Motor neuron (in vitro differentiated cells): ENCODE data around the gene FOXD2. TPM values are rescaled to one million over a fixed set of nuclear protein-coding genes. Genes with fewer than 3 reads are reported as not detected.
"Not testable (repeated sequence)": the region's sequence is repeated elsewhere in the genome, so short reads cannot be mapped to it uniquely, and the experiment has no call there.

ENCODE experiments used
- ATAC-seq, 8 experiments: fragments of 200-7000 bp; cut with Tn5 transposase; replicated peaks in 6 of 8; 2 replicates each; pipeline ENCODE4 v1.8.0; 2021; ENCODE audit warnings: mild to moderate bottlenecking in 8 of 8, moderate library complexity in 8 of 8
- H3K27ac ChIP-seq, 2 donors: fragments of 250-450 bp; sonication (Bioruptor Pico); 2 replicates each; pipeline ENCODE4 v1.9.0; 2021; ENCODE audit warnings: antibody characterized with exemption in 2 of 2, mild to moderate bottlenecking in 2 of 2, moderate library complexity in 1 of 2
- H3K4me1 ChIP-seq, 2 donors: fragments of 250-450 bp; sonication (Bioruptor Pico); replicated peaks in 1 of 2; 2 replicates each; pipeline ENCODE4 v1.6.1; 2021; ENCODE audit warnings: antibody characterized with exemption in 2 of 2, mild to moderate bottlenecking in 2 of 2, moderate library complexity in 1 of 2
- H3K4me3 ChIP-seq, 5 donors: fragments of 250-450 bp; sonication (Bioruptor Pico); 2 replicates each; pipeline ENCODE4 v1.9.0; 2021; ENCODE audit warnings: antibody characterized with exemption in 5 of 5, mild to moderate bottlenecking in 5 of 5, moderate library complexity in 4 of 5
- WGBS, 10 experiments: fragments of 450-650 bp; shearing (Covaris generic); methylation state at CpG; one replicate each; pipeline ENCODE4 v1.0.0; 2022; 5-methylcytosine and 5-hydroxymethylcytosine counted together
- in situ Hi-C, 9 experiments: fragments of 400-800 bp; cut with MboI; loops; one replicate each; pipeline ENCODE4 v1.15.0; 2021; ENCODE audit warnings: low sequenced_read_pairs in 9 of 9, low pct_unique_long_range_greater_than_20kb in 2 of 9; ENCODE audit not compliant: unreplicated experiment in 9 of 9
- total RNA-seq, 8 experiments: library from RNA; unstranded; fragments of 300-600 nt; gene quantifications; 2 replicates each; pipeline versions ENCODE4 v1.2.3 to v1.2.4, GENCODE V29; 2022

Gene FOXD2
- total RNA-seq, 8 experiments from 2014 or later: 0.05 to 1.6 (median 0.30) TPM; not detected in 2

DNA sequence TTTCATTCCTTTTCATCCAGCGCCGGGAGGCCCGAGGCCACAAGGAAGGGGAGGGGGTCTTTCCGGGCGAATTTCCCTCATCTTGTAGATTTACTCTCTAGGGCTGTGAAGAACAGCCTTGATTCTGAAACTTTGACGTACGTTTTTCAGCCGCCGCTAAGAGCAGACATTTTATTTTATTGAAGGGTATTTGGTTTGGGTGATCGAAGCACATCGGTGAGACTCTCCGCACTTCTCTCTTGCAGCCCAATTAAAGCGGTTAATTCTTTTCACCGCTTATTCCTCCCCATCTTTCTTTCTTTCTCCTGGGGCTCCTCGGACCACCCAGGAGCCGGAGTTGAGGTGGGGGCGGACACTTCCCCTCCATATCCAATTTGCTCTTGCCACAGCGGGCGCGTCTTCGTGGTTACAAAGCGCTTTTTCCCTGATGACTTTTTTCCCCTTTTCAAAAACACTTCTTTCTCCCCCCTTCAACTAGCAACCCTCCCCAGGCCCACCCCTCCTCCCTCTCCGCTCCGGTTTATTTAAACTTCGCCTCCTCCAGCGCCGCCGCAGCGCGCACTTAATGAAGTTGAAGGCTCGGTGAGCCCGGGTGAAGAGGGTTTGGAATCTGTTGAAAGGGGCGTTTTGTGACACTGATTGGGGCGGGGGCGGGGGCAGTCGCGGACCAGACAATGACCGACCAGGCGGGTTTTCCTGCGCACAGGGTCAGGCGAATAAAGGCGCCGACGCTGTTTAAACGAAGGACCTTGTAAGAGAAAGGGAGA lies 5.9 kb downstream of the FOXD2 start:
- H3K27ac ChIP-seq: no peak overlapping the region
- in situ Hi-C loops: loop anchor here in 2 of 9 experiments (10.0 to 25.0 kb wide), 2 partner anchors 256 to 261 kb away; partner anchors contain the start of gene PDZK1IP1 (in 1 of the 2)
- ATAC-seq: no peak
- H3K4me1 ChIP-seq: peaks cover 4 to 15% of the 10 kb centered on the region in 2 donors
- H3K4me3 ChIP-seq: no peak overlapping the region
- WGBS, 10 experiments: 1 to 69% (median 6%) methylated on average over 2 to 28 of the region's 45 CpGs; no CpG with 5 or more reads in 2 of the 10 experiments

DNA sequence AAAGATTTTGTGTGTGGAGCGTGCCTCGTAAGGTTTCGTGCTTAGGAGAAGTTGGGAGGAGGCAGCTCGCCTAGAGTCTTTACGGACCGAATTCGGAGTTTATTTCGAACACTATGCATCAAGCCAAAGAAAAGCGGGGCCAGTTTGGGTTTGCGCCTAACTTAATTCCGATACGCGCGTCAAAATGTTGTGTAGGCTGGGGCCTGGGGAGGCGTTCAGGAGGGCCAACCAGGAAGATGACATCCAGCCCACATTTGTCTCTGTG lies 6.4 kb downstream of the FOXD2 start:
- ATAC-seq: peak in 2 of 8 experiments; percentile 6 to 9
- Histone ChIP-seq H3K27ac (no peak overlapping the region), H3K4me3 (no peak overlapping the region), H3K4me1 (peaks cover 4 to 15% of the 10 kb centered on the region in 2 donors)
- WGBS, 10 experiments: 0 to 41% (median 3%) methylated on average over 3 to 15 of the region's 15 CpGs; no CpG with 5 or more reads in 3 of the 10 experiments
- in situ Hi-C loops: loop anchor here in 2 of 9 experiments (10.0 to 25.0 kb wide), 2 partner anchors 257 to 261 kb away; partner anchors contain the start of gene PDZK1IP1 (in 1 of the 2)

- H3K4me3 ChIP-seq: peak overlapping the region in 1 of 5 donors; percentile 22
- 0 to 32% (median 1%) methylated on average over 2 to 56 of the region's 73 CpGs; no CpG with 5 or more reads in 1 of the 10 experiments for WGBS, 10 experiments
- peaks cover 4 to 15% of the 10 kb centered on the region in 2 donors for H3K4me1 ChIP-seq
- ATAC-seq: peak; percentile 27 to 81 (median 62)
- in situ Hi-C loops: loop anchor here in 2 of 9 experiments (10.0 to 25.0 kb wide), 2 partner anchors 258 to 260 kb away; partner anchors contain the start of gene PDZK1IP1 (in 1 of the 2)
- H3K27ac ChIP-seq: no peak overlapping the region
Measured at GRCh38 chr1:47444562-47445465, 7.0 kb downstream of the FOXD2 start.

DNA sequence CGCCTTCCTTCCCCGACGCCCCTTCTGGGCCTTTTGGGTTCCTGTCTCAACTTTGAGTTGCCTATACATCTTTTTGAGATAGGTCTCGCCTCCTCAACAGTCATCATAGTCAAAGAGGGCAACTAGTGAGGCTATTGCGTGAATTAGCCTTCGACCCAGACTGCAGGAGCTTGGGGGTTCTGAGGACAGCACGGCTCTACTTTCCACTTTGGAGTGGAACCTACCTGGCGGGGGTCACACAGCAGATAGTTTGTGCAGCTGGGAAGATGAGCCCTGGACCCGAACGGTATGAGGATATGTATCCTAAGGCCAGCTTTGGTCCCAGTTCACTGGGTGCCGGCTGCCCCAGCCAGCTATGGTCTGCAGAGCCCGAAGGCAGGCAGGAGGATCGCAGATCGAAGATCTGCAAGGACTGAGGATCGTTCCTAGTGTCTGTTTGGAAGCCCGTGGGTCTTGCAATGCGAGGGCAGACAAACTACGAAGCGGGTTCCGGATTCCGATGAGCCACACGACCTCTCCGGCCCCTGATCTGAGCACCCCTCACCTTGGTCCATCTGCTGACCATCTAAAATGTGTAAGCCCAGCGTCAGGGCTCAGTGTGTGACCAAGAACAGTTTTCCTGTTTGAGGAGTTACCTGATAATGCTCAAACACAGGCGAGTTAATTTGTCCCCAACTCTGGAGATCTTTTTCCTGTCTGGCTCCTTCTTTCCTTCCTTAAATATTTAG lies 8.1 kb downstream of the FOXD2 start:
- in situ Hi-C loops: loop anchor here in 2 of 9 experiments (10.0 to 25.0 kb wide), 2 partner anchors 259 kb away; partner anchors contain the start of gene PDZK1IP1 (in 1 of the 2)
- H3K4me3 ChIP-seq: no peak overlapping the region
- peaks cover 4 to 15% of the 10 kb centered on the region in 2 donors for H3K4me1 ChIP-seq
- no peak for ATAC-seq
- WGBS, 10 experiments: 0 to 80% (median 15%) methylated on average over 1 to 18 of the region's 25 CpGs
- H3K27ac ChIP-seq: no peak overlapping the region

GRCh38 chr1:47448462-47449222 lies 10.8 kb downstream of the FOXD2 start:
- in situ Hi-C loops: loop anchor here in 2 of 9 experiments (10.0 to 25.0 kb wide), 2 partner anchors 256 to 261 kb away; partner anchors contain the start of gene PDZK1IP1 (in 1 of the 2)
- ATAC-seq: no peak
- Histone ChIP-seq H3K4me3 (no peak overlapping the region), H3K4me1 (peaks cover 4 to 12% of the 10 kb centered on the region in 2 donors), H3K27ac (no peak overlapping the region)
- WGBS, 10 experiments: 0 to 29% (median 6%) methylated on average over 1 to 4 of the region's 4 CpGs; no CpG with 5 or more reads in 4 of the 10 experiments

DNA sequence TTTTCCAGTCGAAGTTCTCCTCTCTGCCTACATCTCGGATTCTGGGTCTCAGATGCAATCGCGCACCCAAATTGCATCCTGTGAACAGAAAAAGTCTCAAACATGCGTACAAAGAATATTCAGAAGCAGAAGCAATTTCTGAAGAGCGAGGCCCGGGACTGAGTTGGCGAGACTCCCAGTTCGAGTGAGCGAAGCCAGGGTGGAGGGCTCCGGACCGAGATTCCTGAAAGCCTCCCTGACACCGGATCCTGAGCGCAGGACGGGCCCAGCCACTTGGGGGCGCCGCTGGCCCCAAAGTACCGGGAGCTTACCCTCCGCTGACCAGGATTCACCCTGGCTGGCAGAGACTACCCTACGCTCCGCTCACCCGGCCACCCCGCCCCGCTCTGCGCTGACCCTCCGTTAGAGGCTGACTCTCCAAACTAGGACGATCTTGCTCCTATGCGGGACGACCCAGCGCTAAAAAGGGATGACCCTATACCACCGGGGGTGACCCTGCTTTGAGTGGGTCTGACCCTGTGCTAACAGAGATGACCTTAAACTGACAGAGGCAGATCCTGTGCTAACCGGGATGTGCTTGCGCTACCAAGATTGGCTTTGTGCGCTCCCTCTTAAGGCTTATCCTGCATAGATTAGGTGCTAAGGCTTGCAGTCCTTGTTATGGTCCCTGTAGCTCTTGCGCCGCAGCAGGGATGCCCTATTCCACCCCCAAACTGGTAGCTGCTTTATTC lies 12.1 kb downstream of the FOXD2 start:
- H3K27ac ChIP-seq: no peak overlapping the region
- H3K4me3 ChIP-seq: no peak overlapping the region
- ATAC-seq: peak in 6 of 8 experiments; percentile 22 to 92 (median 60)
- in situ Hi-C loops: loop anchor here in 2 of 9 experiments (10.0 to 25.0 kb wide), 2 partner anchors 255 to 263 kb away; partner anchors contain the start of gene PDZK1IP1 (in 1 of the 2)
- 12 to 35% (median 14%) methylated on average over 5 to 35 of the region's 36 CpGs; no CpG with 5 or more reads in 3 of the 10 experiments for WGBS, 10 experiments
- H3K4me1 ChIP-seq: peaks cover 0 to 3% of the 10 kb centered on the region in 2 donors

DNA sequence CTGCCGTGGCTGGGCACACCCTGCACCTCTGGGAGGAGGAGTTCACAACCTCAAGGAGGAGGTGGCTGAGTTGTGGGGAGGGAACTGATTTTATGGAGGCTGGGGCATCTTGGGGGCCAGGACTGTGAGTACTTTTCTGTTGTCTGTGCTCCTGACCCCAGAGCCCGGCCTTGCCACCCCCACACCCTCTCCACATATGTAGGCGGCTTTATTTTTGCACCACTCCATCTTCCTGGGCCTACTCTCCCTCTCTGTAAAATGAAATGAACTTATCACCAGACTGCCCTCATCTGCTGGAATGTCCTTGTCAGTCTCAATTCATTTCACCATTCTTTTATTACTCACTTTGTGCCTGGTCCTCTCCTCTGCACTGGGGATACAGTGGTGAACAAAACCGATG lies 12.8 kb downstream of the FOXD2 start:
- in situ Hi-C loops: no loop called here
- H3K27ac ChIP-seq: no peak overlapping the region
- ATAC-seq: no peak
- no peaks in the 10 kb centered on the region for H3K4me1 ChIP-seq
- WGBS, 10 experiments: 40 to 100% (median 80%) methylated on average over 1 to 4 of the region's 4 CpGs; no CpG with 5 or more reads in 1 of the 10 experiments
- no peak overlapping the region for H3K4me3 ChIP-seq

DNA sequence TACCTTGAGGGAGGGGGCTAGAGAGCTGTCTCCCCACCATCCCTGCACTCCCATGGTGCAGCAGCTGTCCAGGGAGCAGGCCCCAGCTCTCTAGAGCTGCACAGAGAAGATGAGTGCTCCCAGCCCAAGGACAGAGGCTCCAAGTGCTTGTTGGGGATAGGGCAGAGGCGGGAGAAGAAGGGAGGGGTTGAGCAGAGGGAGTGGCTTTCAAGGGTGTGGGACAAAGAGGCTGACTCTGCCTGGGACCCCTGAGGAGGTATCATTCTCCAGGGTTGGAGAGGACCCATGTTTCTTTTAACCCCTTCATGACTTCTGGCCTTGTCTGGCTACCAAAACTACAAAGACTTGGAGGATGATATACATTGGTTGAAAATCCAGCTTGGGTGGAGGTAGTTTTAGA lies 14.6 kb downstream of the FOXD2 start:
- no peak for ATAC-seq
- no peak overlapping the region for H3K4me3 ChIP-seq

DNA sequence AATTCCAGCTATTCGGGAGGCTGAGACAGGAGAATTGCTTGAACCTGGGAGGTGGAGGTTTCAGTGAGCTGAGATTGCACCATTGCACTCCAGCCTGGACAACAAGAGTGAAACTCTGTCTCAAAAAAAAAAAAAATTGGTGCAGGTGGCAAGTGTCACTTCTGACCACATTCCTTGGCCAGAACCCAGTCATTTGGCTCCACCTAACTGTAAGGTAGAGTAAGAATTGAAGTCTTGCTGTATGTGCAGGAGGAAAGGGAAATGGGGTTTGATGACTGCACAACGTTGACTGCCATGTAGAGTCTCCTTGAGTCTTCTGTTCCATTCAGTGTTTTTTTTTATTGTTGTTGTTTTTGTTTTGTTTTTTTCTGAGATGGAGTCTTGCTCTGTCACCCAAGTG lies 16.1 kb downstream of the FOXD2 start:
- 0 to 94% (median 75%) methylated on average over 1 to 2 of the region's 2 CpGs; no CpG with 5 or more reads in 3 of the 10 experiments for WGBS, 10 experiments
- H3K4me1 ChIP-seq, in situ Hi-C loops, H3K4me3 ChIP-seq, ATAC-seq, H3K27ac ChIP-seq: not testable (repeated sequence)

More for the DNA sequence above, 14.6 kb downstream of the FOXD2 start:
- Histone ChIP-seq H3K4me1 (no peaks in the 10 kb centered on the region), H3K27ac (no peak overlapping the region)
- WGBS, 10 experiments: 50 to 71% (median 57%) methylated on average over 1 of the region's 1 CpG; no CpG with 5 or more reads in 7 of the 10 experiments
- in situ Hi-C loops: no loop called here

- WGBS, 10 experiments: 36 to 100% (median 72%) methylated on average over 1 to 4 of the region's 4 CpGs
- Histone ChIP-seq H3K4me3 (no peak overlapping the region), H3K27ac (no peak overlapping the region), H3K4me1 (no peaks in the 10 kb centered on the region)
- in situ Hi-C loops: no loop called here
- ATAC-seq: no peak
Measured at GRCh38 chr1:47456250-47456649, 18.4 kb downstream of the FOXD2 start.

DNA sequence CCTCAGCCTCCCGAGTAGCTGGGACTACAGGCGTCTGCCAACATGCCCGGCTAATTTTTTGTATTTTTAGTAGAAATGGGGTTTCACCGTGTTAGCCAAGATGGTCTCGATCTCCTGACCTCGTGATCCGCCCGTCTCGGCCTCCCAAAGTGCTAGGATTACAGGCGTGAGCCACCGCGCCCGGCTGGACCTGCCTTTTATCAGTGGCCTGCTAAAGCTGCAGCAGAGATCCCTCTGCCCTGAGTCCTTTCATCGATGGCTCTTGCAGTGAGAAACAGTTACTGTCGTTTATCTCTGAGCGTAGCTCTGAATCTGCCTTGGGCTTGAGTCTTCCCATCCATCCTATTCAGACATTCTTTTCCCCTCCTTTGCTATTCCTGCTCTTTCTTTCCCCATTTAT lies 19.7 kb downstream of the FOXD2 start:
- WGBS, 10 experiments: 40 to 83% (median 60%) methylated on average over 1 to 4 of the region's 16 CpGs; no CpG with 5 or more reads in 3 of the 10 experiments
- H3K4me1 ChIP-seq, H3K27ac ChIP-seq, in situ Hi-C loops, ATAC-seq, H3K4me3 ChIP-seq: not testable (repeated sequence)
